Measurements from ENCODE around the gene DTNBP1.

DNA sequence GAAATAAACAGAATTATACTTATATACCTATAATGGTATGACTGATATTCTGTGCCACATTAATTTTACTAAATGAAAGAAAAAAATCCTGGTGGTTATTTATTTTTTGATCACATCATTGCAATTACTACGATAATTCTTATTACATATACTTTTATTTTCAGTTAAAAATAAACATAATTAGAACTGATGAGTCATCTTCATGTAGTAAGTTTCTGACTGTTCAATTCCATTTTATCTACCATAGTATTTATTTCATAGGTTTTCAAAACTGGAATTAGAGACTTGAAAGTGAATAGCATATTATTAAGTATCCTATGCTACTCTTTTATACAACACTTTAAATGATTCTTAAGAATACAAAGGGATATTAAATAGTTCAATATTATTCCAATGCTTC lies 80.3 kb downstream of the DTNBP1 start:
- TF ChIP-seq FOXP2 (optimal IDR thresholded peaks at IDR 0.05; ENCODE audit: borderline replicate concordance, extremely low read depth, extremely low read length, insufficient read depth), result no peak
- TF ChIP-seq POLR2AphosphoS5 (IDR thresholded peaks at IDR 0.05; ENCODE audit: low read depth, low read length), result no peak
- TF ChIP-seq, protein P1, sequence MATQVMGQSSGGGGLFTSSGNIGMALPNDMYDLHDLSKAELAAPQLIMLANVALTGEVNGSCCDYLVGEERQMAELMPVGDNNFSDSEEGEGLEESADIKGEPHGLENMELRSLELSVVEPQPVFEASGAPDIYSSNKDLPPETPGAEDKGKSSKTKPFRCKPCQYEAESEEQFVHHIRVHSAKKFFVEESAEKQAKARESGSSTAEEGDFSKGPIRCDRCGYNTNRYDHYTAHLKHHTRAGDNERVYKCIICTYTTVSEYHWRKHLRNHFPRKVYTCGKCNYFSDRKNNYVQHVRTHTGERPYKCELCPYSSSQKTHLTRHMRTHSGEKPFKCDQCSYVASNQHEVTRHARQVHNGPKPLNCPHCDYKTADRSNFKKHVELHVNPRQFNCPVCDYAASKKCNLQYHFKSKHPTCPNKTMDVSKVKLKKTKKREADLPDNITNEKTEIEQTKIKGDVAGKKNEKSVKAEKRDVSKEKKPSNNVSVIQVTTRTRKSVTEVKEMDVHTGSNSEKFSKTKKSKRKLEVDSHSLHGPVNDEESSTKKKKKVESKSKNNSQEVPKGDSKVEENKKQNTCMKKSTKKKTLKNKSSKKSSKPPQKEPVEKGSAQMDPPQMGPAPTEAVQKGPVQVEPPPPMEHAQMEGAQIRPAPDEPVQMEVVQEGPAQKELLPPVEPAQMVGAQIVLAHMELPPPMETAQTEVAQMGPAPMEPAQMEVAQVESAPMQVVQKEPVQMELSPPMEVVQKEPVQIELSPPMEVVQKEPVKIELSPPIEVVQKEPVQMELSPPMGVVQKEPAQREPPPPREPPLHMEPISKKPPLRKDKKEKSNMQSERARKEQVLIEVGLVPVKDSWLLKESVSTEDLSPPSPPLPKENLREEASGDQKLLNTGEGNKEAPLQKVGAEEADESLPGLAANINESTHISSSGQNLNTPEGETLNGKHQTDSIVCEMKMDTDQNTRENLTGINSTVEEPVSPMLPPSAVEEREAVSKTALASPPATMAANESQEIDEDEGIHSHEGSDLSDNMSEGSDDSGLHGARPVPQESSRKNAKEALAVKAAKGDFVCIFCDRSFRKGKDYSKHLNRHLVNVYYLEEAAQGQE (IDR thresholded peaks at IDR 0.05; ENCODE audit: insufficient read depth in 1 of 2, low read depth in 2 of 2, low read length in 2 of 2), result no peak

Data from PFSK-1 (cell line).